NCI-H2029 (cell line): ENCODE data around the gene TSBP1.
"Not testable (repeated sequence)": the region's sequence is repeated elsewhere in the genome, so short reads cannot be mapped to it uniquely, and the experiment has no call there.

Experiments used
- DNase-seq: peaks from one replicate; lab custom pipeline; 2025; lab: John Stamatoyannopoulos, UW

TSBP1 gene

GRCh38 chr6:32375739-32376529 is 4.2 kb upstream of the TSBP1 start:
- no peak for DNase-seq

DNA sequence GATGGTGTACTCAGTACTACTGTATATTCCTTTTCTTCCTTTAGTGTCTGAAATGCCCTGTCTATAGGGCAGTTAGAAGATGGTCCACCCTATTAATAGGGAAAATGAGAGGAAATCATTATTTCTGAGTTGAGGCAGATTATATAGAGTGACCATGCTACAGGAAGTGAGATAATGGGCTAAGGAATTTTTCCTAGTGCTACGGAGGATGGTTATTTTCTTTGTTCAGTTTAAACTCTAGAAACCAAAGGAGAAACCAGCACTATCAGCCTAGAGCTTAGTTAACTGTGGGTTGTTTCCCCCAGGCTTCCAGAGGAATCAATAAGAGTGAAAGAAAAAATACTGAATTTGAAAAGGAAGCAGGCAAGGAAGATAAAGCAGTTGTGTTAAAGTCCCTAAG is 474 bp downstream of the TSBP1 start:
- no peak for DNase-seq

DNA sequence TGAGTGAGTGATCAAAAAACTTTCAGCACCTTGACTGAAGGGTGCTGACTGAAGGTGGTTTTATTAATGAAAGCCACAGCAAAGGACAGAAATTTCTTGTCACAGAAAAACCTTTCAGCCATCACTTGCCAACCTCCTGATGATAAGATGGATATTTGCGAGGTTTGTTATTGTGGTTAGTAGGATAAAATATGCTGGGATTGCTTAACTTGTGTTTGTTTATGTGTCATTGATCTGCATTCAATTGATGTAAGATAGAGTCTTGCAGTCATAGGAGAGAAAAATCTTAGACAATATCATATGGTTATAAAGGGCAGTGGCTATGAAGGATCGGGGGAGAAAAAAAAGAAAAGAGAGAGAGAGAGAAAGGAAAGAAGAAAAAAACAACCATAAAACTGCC is 1.2 kb downstream of the TSBP1 start:
- no peak for DNase-seq

- DNase-seq = no peak
Observed at GRCh38 chr6:32369660-32370059, 2.0 kb downstream of the TSBP1 start.

GRCh38 chr6:32367644-32368043 is 4.1 kb downstream of the TSBP1 start:
- no peak for DNase-seq

DNA sequence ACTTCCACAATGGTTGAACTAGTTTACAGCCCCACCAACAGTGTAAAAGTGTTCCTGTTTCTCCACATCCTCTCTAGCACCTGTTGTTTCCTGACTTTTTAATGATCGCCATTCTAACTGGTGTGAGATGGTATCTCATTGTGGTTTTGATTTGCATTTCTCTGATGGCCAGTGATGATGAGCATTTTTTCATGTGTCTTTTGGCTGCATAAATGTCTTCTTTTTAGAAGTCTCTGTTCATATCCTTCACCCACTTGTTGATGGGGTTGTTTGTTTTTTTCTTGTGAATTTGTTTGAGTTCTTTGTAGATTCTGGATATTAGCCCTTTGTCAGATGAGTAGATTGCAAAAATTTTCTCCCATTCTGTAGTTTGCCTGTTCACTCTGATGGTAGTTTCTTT is 12.5 kb downstream of the TSBP1 start:
- not testable (repeated sequence) for DNase-seq

GRCh38 chr6:32358548-32358947 is 13.2 kb downstream of the TSBP1 start:
- not testable (repeated sequence) for DNase-seq

- no peak for DNase-seq
Observed at GRCh38 chr6:32355018-32355417, 16.7 kb downstream of the TSBP1 start.

GRCh38 chr6:32353348-32353747 is 18.4 kb downstream of the TSBP1 start:
- no peak for DNase-seq

DNA sequence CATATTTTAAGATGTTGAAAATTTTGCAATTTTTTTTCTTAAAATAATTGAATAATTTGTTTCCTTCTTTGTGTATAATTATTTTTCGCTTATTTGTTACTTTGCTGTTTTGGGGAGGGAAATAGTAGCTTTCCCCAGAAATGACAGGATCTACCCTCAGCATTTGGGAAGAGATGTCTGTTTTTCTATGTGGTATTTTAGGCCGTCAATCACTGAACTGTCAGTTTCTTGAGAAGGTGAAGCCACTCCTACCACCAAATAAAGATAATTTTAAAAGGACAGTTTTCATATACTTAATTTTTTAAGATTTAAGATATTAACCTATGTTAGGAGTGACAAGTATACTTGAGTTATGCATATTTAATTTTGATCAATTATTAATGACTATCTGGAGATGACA is 31.5 kb downstream of the TSBP1 start:
- DNase-seq = no peak

DNA sequence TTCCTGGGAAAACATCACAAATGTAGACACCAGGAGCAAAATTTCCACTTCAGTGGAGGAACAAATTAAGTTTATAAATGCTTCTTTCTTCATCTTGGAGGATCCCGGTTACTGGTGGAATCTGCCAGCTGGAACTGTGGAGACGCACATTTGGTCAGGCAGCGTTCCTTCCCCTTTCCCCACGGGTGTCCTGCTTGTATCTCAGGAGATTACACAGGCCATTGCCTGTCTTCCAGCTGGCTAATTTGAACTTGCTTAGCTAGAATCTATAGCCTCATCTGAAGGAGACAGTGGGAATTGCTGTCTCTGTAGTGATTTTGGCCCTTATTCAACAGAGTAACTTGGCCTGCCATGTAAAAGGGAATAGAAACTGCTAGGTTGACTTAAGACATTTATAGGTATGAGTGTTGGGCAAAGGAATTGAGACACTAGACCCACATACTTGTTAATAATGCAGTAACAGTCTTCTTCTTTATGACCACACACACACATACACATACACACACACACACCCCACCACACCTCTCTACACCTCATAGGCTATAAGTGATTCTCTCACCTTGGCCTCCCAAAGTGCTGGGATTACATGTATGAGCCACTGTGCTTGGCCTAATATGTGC is 34.4 kb downstream of the TSBP1 start:
- no peak for DNase-seq

- no peak for DNase-seq
Observed at GRCh38 chr6:32332433-32332832, 39.3 kb downstream of the TSBP1 start.

DNA sequence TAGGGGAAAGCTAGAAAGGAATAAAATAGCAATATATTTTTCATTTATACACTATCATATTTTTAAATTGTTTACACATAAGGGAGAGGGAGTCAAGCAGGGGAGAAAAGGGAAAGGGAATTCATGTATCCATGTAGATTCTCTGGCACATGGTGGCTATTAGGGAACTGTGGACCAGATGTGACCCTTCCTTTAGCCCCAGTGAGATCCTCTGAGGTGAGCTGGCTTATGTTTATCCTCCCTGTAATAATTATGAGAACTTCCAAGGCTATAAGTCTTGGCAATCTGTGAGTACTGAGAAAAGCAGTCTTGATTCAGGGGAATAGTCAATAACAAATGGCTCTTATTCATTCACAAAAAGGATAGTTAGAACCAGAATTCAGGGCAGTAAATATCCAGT is 42.6 kb downstream of the TSBP1 start:
- DNase-seq = no peak

DNA sequence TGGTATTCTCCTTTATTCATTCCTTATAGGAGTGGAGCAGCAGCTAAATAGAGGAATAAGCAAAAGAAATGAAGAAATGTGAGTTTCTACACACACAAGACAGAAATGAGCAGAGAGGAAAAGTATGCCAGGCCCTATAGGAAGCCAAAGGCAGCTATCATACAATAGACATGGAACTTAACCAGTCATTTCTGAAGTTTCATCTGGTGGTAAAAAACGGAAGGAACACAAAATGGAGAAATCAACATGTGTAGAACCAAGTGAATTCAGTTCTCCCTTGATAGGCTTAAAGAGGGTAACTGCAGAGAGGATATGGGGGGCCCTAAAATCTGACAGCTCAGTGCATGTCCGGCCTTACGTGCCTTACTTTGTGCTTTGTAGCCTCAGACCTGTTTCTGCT is 44.6 kb downstream of the TSBP1 start:
- no peak for DNase-seq

- no peak for DNase-seq
Observed at GRCh38 chr6:32318501-32318900, 53.2 kb downstream of the TSBP1 start.

DNA sequence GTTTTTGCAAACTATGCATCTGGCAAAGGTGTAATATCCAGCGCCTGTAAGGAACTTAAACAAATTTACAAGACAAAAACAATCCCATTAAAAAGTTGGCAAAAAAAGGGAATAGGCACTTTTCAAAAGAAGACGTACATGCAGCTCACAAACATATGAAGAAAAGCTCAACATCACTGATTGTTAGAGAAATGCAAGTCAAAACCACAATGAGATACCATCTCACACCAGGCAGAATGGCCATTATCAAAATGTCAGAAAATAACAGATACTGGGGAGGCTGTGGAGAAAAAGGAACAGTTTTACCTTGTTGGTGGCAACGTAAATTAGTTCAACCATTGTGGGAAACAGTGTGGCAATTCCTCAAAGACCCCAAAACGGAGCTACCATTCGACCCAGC is 54.2 kb downstream of the TSBP1 start:
- DNase-seq = no peak

- no peak for DNase-seq
Observed at GRCh38 chr6:32313964-32314363, 57.7 kb downstream of the TSBP1 start.

- DNase-seq = no peak
Observed at GRCh38 chr6:32298632-32299336, 72.9 kb downstream of the TSBP1 start.

- not testable (repeated sequence) for DNase-seq
Observed at GRCh38 chr6:32294980-32295379, 76.7 kb downstream of the TSBP1 start.

GRCh38 chr6:32294566-32294965 is 77.1 kb downstream of the TSBP1 start:
- no peak for DNase-seq

- no peak for DNase-seq
Observed at GRCh38 chr6:32293695-32294094, 78.0 kb downstream of the TSBP1 start.

- DNase-seq = no peak
Observed at GRCh38 chr6:32291543-32291942, 80.2 kb downstream of the TSBP1 start.

GRCh38 chr6:32290886-32291450 is 80.7 kb downstream of the TSBP1 start:
- no peak for DNase-seq
